DMS79 treated with DMSO at 0.1 percent for 48 hours (cell line): ENCODE measurements around the gene CNKSR3.

ENCODE experiments used
- DNase-seq: peaks from one replicate; lab custom pipeline; 2025; lab: John Stamatoyannopoulos, UW

The CNKSR3 gene

GRCh38 chr6:154383273-154383672 lies 127.2 kb downstream of the CNKSR3 start:
- no peak for DNase-seq

- no peak for DNase-seq
These were observed 127.7 kb downstream of the CNKSR3 start for GRCh38 chr6:154382740-154383139.

GRCh38 chr6:154381548-154381947 lies 128.9 kb downstream of the CNKSR3 start:
- no peak for DNase-seq

- no peak for DNase-seq
These were observed 129.7 kb downstream of the CNKSR3 start for GRCh38 chr6:154380741-154381140.

- no peak for DNase-seq
These were observed 130.9 kb downstream of the CNKSR3 start for GRCh38 chr6:154379585-154379984.

- no peak for DNase-seq
These were observed 132.0 kb downstream of the CNKSR3 start for GRCh38 chr6:154378518-154378917.

GRCh38 chr6:154377726-154378125 lies 132.8 kb downstream of the CNKSR3 start:
- DNase-seq = no peak

GRCh38 chr6:154373971-154374370 lies 136.5 kb downstream of the CNKSR3 start:
- DNase-seq = no peak

GRCh38 chr6:154371281-154371680 lies 139.2 kb downstream of the CNKSR3 start:
- no peak for DNase-seq

- no peak for DNase-seq
These were observed 139.9 kb downstream of the CNKSR3 start for GRCh38 chr6:154370545-154370944.

GRCh38 chr6:154367839-154368695 lies 142.4 kb downstream of the CNKSR3 start:
- no peak for DNase-seq

- DNase-seq = no peak
These were observed 143.1 kb downstream of the CNKSR3 start for GRCh38 chr6:154367336-154367735.

- DNase-seq = no peak
These were observed 146.7 kb downstream of the CNKSR3 start for GRCh38 chr6:154363821-154364220.

- no peak for DNase-seq
These were observed 149.0 kb downstream of the CNKSR3 start for GRCh38 chr6:154361476-154361875.

GRCh38 chr6:154360476-154360875 lies 150.0 kb downstream of the CNKSR3 start:
- no peak for DNase-seq

- DNase-seq = no peak
These were observed 150.8 kb downstream of the CNKSR3 start for GRCh38 chr6:154359679-154360078.

- DNase-seq = no peak
These were observed 151.3 kb downstream of the CNKSR3 start for GRCh38 chr6:154359161-154359574.

GRCh38 chr6:154358019-154358545 lies 152.4 kb downstream of the CNKSR3 start:
- no peak for DNase-seq

- DNase-seq = no peak
These were observed 153.8 kb downstream of the CNKSR3 start, which contains the start of gene IPCEF1 for GRCh38 chr6:154356690-154357089. IPCEF1 (minus strand) TSS chr6:154356803; CDS start chr6:154265947, 90,856 bp downstream.

GRCh38 chr6:154356113-154356512 lies 154.4 kb downstream of the CNKSR3 start:
- no peak for DNase-seq

- no peak for DNase-seq
These were observed 156.2 kb downstream of the CNKSR3 start for GRCh38 chr6:154354265-154354777.

GRCh38 chr6:154353626-154354025 lies 156.9 kb downstream of the CNKSR3 start:
- DNase-seq = no peak

GRCh38 chr6:154352898-154353585 lies 157.4 kb downstream of the CNKSR3 start:
- no peak for DNase-seq
